GM12878 (cell line): ENCODE results near the gene NOL8. TPM values are rescaled to one million over a fixed set of nuclear protein-coding genes. Genes with fewer than 3 reads are reported as not detected.

Experiments used
- ATAC-seq: fragments of 200-7000 bp; cut with Tn5 transposase; 3 replicates; pipeline ENCODE4 v1.9.1; 2020; ENCODE audit warnings: mild to moderate bottlenecking, moderate library complexity
- BruUV-seq: library from RNA; stranded (reverse); fragments of 400-500 nt; replicated peaks from 2 replicates; lab custom pipeline; 2021; lab: Mats Ljungman, UMichigan
- CTCF ChIA-PET: fragments of 300-600 bp; sonication (Branson Sonifier 250); formaldehyde crosslinking; extraction: SDS; loops from one replicate; lab custom pipeline; 2021; ENCODE audit warnings: inconsistent platforms; lab: Yijun Ruan, JAX
- POLR2A ChIA-PET: fragments of 350-600 bp; formaldehyde crosslinking; extraction: SDS; loops from one replicate; lab custom pipeline; 2021; ENCODE audit warnings: inconsistent platforms; lab: Charles Lee
- RAD21 ChIA-PET: fragments of 300-600 bp; sonication (Branson Sonifier 250); formaldehyde crosslinking; loops from one replicate; lab custom pipeline; 2023; ENCODE audit warnings: antibody characterized with exemption; ENCODE audit not compliant: unreplicated experiment; lab: Charles Lee
- SMC1A ChIA-PET: fragments of 300-600 bp; sonication (Branson Sonifier 250); formaldehyde crosslinking; loops from one replicate; lab custom pipeline; 2023; ENCODE audit not compliant: unreplicated experiment, uncharacterized antibody; lab: Charles Lee
- DNase-seq: peaks from one replicate; pipeline ENCODE4 v3.0.0-alpha.2; 2011; ENCODE audit warnings: low read depth, low spot score
- FAIRE-seq: peaks from 3 replicates; lab custom pipeline; 2011; peaks lifted over from hg19 to GRCh38; lab: Jason Lieb, UNC
- H2AFZ ChIP-seq: 2 replicates; pipeline ENCODE4 v1.6.0; 2011; ENCODE audit warnings: low read depth, low read length, control low read depth; ENCODE audit not compliant: control insufficient read depth
- H3K27ac ChIP-seq: 2 replicates; pipeline ENCODE4 v1.5.1; 2011; ENCODE audit warnings: control low read depth; ENCODE audit not compliant: control insufficient read depth, insufficient read depth
- H3K27me3 ChIP-seq, 2 experiments: replicated peaks in 1 of 2; 2 replicates each; pipeline versions ENCODE4 v1.6.0 to v1.6.1; 2011; ENCODE audit warnings: low read length in 1 of 2; ENCODE audit not compliant: control insufficient read depth in 2 of 2, insufficient read depth in 2 of 2
- H3K36me3 ChIP-seq, 2 experiments: 2 replicates each; pipeline ENCODE4 v1.5.1; 2011; ENCODE audit warnings: low read length in 1 of 2; ENCODE audit not compliant: control insufficient read depth in 2 of 2, insufficient read depth in 2 of 2
- H3K4me1 ChIP-seq: 2 replicates; pipeline ENCODE4 v1.6.1; 2011; ENCODE audit warnings: mild to moderate bottlenecking, low read length, moderate library complexity, mixed read lengths; ENCODE audit not compliant: control insufficient read depth, insufficient read depth
- H3K4me2 ChIP-seq: 2 replicates; pipeline ENCODE4 v1.6.0; 2011; ENCODE audit warnings: control low read depth; ENCODE audit not compliant: control insufficient read depth, insufficient read depth
- H3K4me3 ChIP-seq: fragments of 200-600 bp; sonication (generic); 2 replicates; pipeline ENCODE4 v1.5.1; 2016
- H3K79me2 ChIP-seq: 2 replicates; pipeline ENCODE4 v1.6.0; 2011; ENCODE audit warnings: low read length; ENCODE audit not compliant: control insufficient read depth, insufficient read depth
- H3K9ac ChIP-seq: 2 replicates; pipeline ENCODE4 v1.8.0; 2011; ENCODE audit warnings: low read length, control low read depth, mixed read lengths; ENCODE audit not compliant: control insufficient read depth, insufficient read depth
- H3K9me3 ChIP-seq: replicated peaks from 3 replicates; pipeline ENCODE4 v1.5.1; 2011; ENCODE audit warnings: mild to moderate bottlenecking, low read length; ENCODE audit not compliant: control insufficient read depth, insufficient read depth
- H4K20me1 ChIP-seq: 2 replicates; pipeline ENCODE4 v1.6.0; 2011; ENCODE audit not compliant: control insufficient read depth, insufficient read depth
- ASH2L ChIP-seq: fragments of 300-600, 200-600 bp; sonication (generic); IDR thresholded peaks from 2 replicates; pipeline ENCODE4 v1.6.1; 2017; ENCODE audit warnings: low read depth, mild to moderate bottlenecking, borderline replicate concordance
- EGR1 ChIP-seq, 2 experiments: IDR thresholded peaks; 1 replicate in 1 of 2; 2 replicates in 1 of 2; pipeline ENCODE4 v1.6.1; 2011 to 2012; ENCODE audit warnings: low read depth in 2 of 2, low read length in 2 of 2, borderline replicate concordance in 1 of 2, mild to moderate bottlenecking in 1 of 2, moderate library complexity in 1 of 2
- FOS ChIP-seq: IDR thresholded peaks from 3 replicates; pipeline ENCODE4 v1.6.1; 2011; ENCODE audit warnings: borderline replicate concordance; ENCODE audit not compliant: insufficient read length; ENCODE audit errors: extremely low read depth
- KDM1A ChIP-seq: fragments of 200-600 bp; sonication (generic); IDR thresholded peaks from 2 replicates; pipeline ENCODE4 v1.6.1; 2016; ENCODE audit warnings: borderline replicate concordance
- MAX ChIP-seq: IDR thresholded peaks from 2 replicates; pipeline ENCODE4 v1.6.1; 2012; ENCODE audit warnings: low read depth, low read length, improper control_type of control experiment
- MXI1 ChIP-seq: fragments of 150-350 bp; IDR thresholded peaks from 2 replicates; pipeline ENCODE4 v1.6.1; 2011; ENCODE audit warnings: low read depth, mild to moderate bottlenecking, inconsistent platforms, low read length, improper control_type of control experiment
- NFXL1 ChIP-seq: fragments of 450-650 bp; IDR thresholded peaks from 2 replicates; pipeline ENCODE4 v1.6.1; 2017; ENCODE audit warnings: antibody characterized with exemption, mild to moderate bottlenecking, borderline replicate concordance
- PAX8 ChIP-seq: fragments of 450-650 bp; IDR thresholded peaks from 2 replicates; pipeline ENCODE4 v1.6.1; 2017; ENCODE audit warnings: mild to moderate bottlenecking, moderate library complexity
- PBX3 ChIP-seq: IDR thresholded peaks from 2 replicates; pipeline ENCODE4 v1.6.1; 2011; ENCODE audit warnings: mild to moderate bottlenecking, low read depth, low read length, moderate library complexity; ENCODE audit not compliant: insufficient replicate concordance
- POLR2A ChIP-seq: IDR thresholded peaks from 2 replicates; pipeline ENCODE4 v1.6.1; 2011; ENCODE audit warnings: low read depth, mild to moderate bottlenecking, low read length
- SREBF2 ChIP-seq: IDR thresholded peaks from 2 replicates; pipeline ENCODE4 v1.6.1; 2012; ENCODE audit warnings: mild to moderate bottlenecking, low read length
- SUZ12 ChIP-seq: fragments of 200-600 bp; sonication (generic); IDR thresholded peaks from one replicate; pipeline ENCODE4 v1.6.1; 2018; ENCODE audit warnings: antibody characterized with exemption, mild to moderate bottlenecking; ENCODE audit not compliant: unreplicated experiment
- TCF12 ChIP-seq: IDR thresholded peaks from 2 replicates; pipeline ENCODE4 v1.6.1; 2011; ENCODE audit warnings: low read depth, mild to moderate bottlenecking, low read length
- TCF3 ChIP-seq: IDR thresholded peaks from 2 replicates; pipeline ENCODE4 v1.6.1; 2012; ENCODE audit warnings: low read depth, mild to moderate bottlenecking, low read length, borderline replicate concordance; ENCODE audit not compliant: insufficient read depth
- ZNF217 ChIP-seq: fragments of 450-650 bp; IDR thresholded peaks from 2 replicates; pipeline ENCODE4 v1.6.1; 2017; ENCODE audit warnings: antibody characterized with exemption, mild to moderate bottlenecking
- WGBS: methylation state at CpG from one replicate; pipeline ENCODE4 v1.1.6; 2016; ENCODE audit warnings: low lambda C conversion rate; ENCODE audit not compliant: insufficient replicate concordance, insufficient coverage; ENCODE audit errors: missing lambda C conversion rate; 5-methylcytosine and 5-hydroxymethylcytosine counted together
- in situ Hi-C: fragments of 300-500 bp; cut with MboI; formaldehyde crosslinking; loops from 9 replicates; pipeline ENCODE4 v1.14.3; 2018; ENCODE audit warnings: mixed read lengths
- intact Hi-C: fragments of 100-400 bp; cut with micrococcal nuclease; formaldehyde crosslinking; loops from one replicate; pipeline ENCODE4 v1.14.2; 2022; ENCODE audit not compliant: unreplicated experiment
- polyA plus RNA-seq, 11 experiments: library from polyadenylated mRNA; depleted of rRNA in 4 of 11; unstranded in 6 of 11; stranded (reverse) in 5 of 11; fragments of >200 nt; fragmentation: Nextera tagmentation in 4 of 11; fragmentation: Illumina TruSeq in 1 of 11; extraction: Ambion mirVana in 4 of 11; extraction: Trizol in 1 of 11; gene quantifications; 1 replicate in 1 of 11; 2 replicates in 10 of 11; pipeline versions ENCODE4 v1.2.1 to v1.2.3, GENCODE V29; 2011 to 2016; ENCODE audit warnings: inconsistent platforms in 2 of 11, missing spikeins in 2 of 11, low read depth in 1 of 11
- total RNA-seq, 4 experiments: library from RNA; depleted of rRNA in 3 of 4; stranded (reverse); fragments of >200 nt in 3 of 4; fragmentation: Illumina TruSeq in 1 of 4; extraction: Trizol in 1 of 4; gene quantifications; 2 replicates each; pipeline versions ENCODE4 v1.2.1 to v1.2.3, GENCODE V29; 2013 to 2021
- TF ChIP-seq, protein P1 (sequence below): fragments of 450-650 bp; IDR thresholded peaks from 2 replicates; pipeline ENCODE4 v1.6.1; 2014; ENCODE audit warnings: mild to moderate bottlenecking
- TF ChIP-seq, protein P2 (sequence below): fragments of 450-650 bp; IDR thresholded peaks from 2 replicates; pipeline ENCODE4 v1.6.1; 2017; ENCODE audit warnings: low read depth, mild to moderate bottlenecking, moderate library complexity
- TF ChIP-seq, protein P3 (sequence below): fragments of 450-650 bp; IDR thresholded peaks from 2 replicates; pipeline ENCODE4 v1.6.1; 2018; ENCODE audit warnings: borderline replicate concordance, mild to moderate bottlenecking; ENCODE audit not compliant: partially characterized antibody

The NOL8 gene
- total and polyA plus RNA-seq, 10 of the 15 experiments (the other 5 are each of a cell fraction or from before 2014, with no cell fraction given) = 33.6 to 58.6 (median 49.2) TPM

- TF ChIP-seq PBX3 (no peak), FOS (no peak), SREBF2 (no peak), MXI1 (no peak), POLR2A (no peak), ASH2L (no peak), TCF12 (no peak)
- TF ChIP-seq, protein P1, sequence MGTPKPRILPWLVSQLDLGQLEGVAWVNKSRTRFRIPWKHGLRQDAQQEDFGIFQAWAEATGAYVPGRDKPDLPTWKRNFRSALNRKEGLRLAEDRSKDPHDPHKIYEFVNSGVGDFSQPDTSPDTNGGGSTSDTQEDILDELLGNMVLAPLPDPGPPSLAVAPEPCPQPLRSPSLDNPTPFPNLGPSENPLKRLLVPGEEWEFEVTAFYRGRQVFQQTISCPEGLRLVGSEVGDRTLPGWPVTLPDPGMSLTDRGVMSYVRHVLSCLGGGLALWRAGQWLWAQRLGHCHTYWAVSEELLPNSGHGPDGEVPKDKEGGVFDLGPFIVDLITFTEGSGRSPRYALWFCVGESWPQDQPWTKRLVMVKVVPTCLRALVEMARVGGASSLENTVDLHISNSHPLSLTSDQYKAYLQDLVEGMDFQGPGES = no peak
- TF ChIP-seq, all 136 proteins: peak for 0
These were observed 49.6 kb downstream of the NOL8 start (continued) for GRCh38 chr9:92275541-92275940.

- POLR2A ChIA-PET = no interaction called here
- Histone ChIP-seq H2AFZ (no peak overlapping the region), H3K4me3 (no peak overlapping the region), H3K79me2 (no peaks in the 10 kb centered on the region), H3K27me3 (no peaks in the 10 kb centered on the region), H3K27ac (no peak overlapping the region), H4K20me1 (no peaks in the 10 kb centered on the region), H3K36me3 (peaks cover 31 to 50% of the 10 kb centered on the region in 2 experiments), H3K9ac (no peak overlapping the region), H3K4me1 (no peaks in the 10 kb centered on the region), H3K9me3 (no peaks in the 10 kb centered on the region), H3K4me2 (no peak overlapping the region)
- DNase-seq = no peak
- SMC1A ChIA-PET = no interaction called here
- in situ Hi-C loops = no loop called here
- CTCF ChIA-PET = no interaction called here
- RAD21 ChIA-PET = no interaction called here
- FAIRE-seq = no peak
- no peak for ATAC-seq
- WGBS = 86% methylated on average over 5 of the region's 5 CpGs
- no TSS peak for BruUV-seq
- intact Hi-C loops = no loop called here
- TF ChIP-seq, protein P2, sequence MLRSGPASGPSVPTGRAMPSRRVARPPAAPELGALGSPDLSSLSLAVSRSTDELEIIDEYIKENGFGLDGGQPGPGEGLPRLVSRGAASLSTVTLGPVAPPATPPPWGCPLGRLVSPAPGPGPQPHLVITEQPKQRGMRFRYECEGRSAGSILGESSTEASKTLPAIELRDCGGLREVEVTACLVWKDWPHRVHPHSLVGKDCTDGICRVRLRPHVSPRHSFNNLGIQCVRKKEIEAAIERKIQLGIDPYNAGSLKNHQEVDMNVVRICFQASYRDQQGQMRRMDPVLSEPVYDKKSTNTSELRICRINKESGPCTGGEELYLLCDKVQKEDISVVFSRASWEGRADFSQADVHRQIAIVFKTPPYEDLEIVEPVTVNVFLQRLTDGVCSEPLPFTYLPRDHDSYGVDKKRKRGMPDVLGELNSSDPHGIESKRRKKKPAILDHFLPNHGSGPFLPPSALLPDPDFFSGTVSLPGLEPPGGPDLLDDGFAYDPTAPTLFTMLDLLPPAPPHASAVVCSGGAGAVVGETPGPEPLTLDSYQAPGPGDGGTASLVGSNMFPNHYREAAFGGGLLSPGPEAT = no peak
- TF ChIP-seq MAX (no peak), EGR1 (IDR thresholded peaks at IDR 0.05; ENCODE audit: borderline replicate concordance in 1 of 2, low read depth in 2 of 2, low read length in 2 of 2) (no peak), PAX8 (no peak), ZNF217 (no peak), TCF3 (no peak), SUZ12 (no peak), KDM1A (no peak), NFXL1 (no peak)
- TF ChIP-seq, protein P3, sequence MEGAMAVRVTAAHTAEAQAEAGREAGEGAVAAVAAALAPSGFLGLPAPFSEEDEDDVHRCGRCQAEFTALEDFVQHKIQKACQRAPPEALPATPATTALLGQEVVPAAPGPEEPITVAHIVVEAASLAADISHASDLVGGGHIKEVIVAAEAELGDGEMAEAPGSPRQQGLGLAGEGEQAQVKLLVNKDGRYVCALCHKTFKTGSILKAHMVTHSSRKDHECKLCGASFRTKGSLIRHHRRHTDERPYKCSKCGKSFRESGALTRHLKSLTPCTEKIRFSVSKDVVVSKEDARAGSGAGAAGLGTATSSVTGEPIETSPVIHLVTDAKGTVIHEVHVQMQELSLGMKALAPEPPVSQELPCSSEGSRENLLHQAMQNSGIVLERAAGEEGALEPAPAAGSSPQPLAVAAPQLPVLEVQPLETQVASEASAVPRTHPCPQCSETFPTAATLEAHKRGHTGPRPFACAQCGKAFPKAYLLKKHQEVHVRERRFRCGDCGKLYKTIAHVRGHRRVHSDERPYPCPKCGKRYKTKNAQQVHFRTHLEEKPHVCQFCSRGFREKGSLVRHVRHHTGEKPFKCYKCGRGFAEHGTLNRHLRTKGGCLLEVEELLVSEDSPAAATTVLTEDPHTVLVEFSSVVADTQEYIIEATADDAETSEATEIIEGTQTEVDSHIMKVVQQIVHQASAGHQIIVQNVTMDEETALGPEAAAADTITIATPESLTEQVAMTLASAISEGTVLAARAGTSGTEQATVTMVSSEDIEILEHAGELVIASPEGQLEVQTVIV = no peak
These were observed 54.6 kb downstream of the NOL8 start for GRCh38 chr9:92270511-92270910.
